Measurements from ENCODE around the gene CSMD2. TPM values are rescaled to one million over a fixed set of nuclear protein-coding genes. Genes with fewer than 3 reads are reported as not detected.

Gene CSMD2
- total RNA-seq, 1 experiment from 2014 or later, result 0.03 TPM

DNA sequence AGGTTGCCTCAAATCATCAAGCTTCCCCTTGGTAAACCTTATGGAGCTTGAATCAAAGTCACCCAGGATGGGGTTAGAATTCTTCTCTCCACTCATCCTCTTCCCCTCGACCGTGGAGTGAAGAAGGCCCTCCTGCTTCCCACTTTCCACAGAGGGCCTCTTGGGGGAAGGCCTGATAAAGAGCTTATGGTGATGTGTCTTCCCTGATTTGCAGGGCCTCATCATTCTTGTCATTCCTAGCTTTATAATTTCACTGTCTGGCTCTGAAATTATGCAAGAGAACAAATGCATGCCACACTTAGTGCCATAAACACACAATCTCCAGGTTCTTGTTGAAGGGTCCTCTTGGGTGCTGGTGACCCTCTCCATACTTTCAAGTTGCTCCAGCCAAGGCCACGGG is 199.9 kb downstream of the CSMD2 start:
- in situ Hi-C loops (cut with HindIII; ENCODE audit: low pct_unique_long_range_greater_than_20kb, low sequenced_read_pairs), result no loop called here
- no peak for DNase-seq (ENCODE audit: low read depth, low spot score)

- in situ Hi-C loops (cut with HindIII; ENCODE audit: low pct_unique_long_range_greater_than_20kb, low sequenced_read_pairs), result no loop called here
- DNase-seq (ENCODE audit: low read depth, low spot score), result no peak
Observed at GRCh38 chr1:33962061-33962460, 203.0 kb downstream of the CSMD2 start.

DNA sequence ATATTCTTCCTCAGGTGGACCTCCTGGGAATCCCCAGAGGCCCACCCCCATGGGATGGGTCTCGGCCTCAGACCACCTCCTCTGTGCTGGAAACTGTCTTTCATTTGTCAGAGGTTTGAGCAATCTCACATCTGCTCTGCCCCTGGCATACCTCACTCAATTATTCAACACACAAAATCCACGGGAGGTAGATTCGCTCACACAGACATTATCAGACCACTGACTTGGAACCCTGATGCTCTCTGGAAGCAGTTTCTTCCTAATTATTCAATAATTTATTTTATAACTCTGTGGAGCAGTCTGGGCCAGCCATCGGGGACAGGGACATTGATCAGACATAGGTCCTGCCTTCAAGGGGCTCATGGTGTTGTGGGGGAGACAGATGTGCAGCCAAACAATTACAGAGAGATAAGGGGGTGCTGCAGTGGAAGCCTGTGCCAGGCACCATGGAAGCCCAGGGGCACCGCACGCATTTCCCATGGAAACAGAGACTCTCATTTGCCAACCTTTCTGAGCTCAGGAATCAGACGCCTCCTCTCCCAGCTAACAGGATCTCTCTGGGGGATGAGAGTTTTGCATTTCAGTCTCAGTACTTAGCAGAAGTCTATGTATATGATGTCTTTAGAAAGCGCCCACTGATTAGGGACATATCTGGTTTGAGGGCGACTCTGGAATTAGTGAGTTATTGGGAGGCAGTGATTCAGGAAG is 204.7 kb downstream of the CSMD2 start:
- in situ Hi-C loops (cut with HindIII; ENCODE audit: low pct_unique_long_range_greater_than_20kb, low sequenced_read_pairs), result no loop called here
- no peak for DNase-seq (ENCODE audit: low read depth, low spot score)

GRCh38 chr1:33957854-33958253 is 207.2 kb downstream of the CSMD2 start:
- no peak for DNase-seq (ENCODE audit: low read depth, low spot score)
- in situ Hi-C loops (cut with HindIII; ENCODE audit: low pct_unique_long_range_greater_than_20kb, low sequenced_read_pairs), result no loop called here

DNA sequence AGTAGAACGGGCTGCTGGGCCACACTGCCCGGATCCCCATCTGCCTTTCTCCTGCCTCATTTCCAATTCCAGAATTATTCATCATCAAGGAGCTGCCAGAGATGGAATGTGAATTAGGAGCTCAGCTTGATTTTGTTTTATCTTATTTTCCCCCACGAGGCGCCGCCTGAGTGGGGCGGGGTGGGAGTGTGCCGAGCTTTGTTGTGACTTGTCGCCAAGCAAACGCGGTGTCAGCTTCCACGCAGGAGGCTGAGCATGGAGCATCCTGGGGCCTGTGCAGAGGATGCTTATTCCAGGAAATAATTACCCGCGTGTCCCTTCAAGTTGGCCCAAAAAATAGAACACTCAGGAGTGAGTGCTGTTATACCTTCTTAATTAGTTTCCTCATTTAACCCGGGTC is 209.9 kb downstream of the CSMD2 start:
- in situ Hi-C loops (cut with HindIII; ENCODE audit: low pct_unique_long_range_greater_than_20kb, low sequenced_read_pairs), result no loop called here

DNA sequence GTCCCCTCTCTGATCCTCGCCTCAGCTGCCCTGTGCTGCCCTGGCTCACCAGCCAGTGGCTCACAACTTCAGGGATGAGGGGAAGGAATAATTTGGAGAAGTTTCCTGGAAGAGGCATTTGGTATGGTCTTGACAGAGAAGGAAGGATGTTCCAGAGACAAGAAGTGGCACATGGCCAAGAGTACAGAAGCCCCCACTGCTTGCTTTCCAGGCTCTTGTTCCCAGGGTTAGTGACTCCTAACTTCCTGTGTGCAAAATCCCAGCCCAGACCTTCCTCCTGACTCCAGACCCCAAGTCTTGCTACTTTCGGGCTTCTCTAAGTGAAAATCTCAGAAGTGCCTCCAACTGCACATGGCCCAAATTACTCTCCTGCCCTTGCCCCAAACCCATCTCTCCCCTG is 215.5 kb downstream of the CSMD2 start:
- DNase-seq (ENCODE audit: low read depth, low spot score), result no peak
- in situ Hi-C loops (cut with HindIII; ENCODE audit: low pct_unique_long_range_greater_than_20kb, low sequenced_read_pairs), result no loop called here

More for the DNA sequence above, 209.9 kb downstream of the CSMD2 start:
- DNase-seq (ENCODE audit: low read depth, low spot score), result no peak

DNA sequence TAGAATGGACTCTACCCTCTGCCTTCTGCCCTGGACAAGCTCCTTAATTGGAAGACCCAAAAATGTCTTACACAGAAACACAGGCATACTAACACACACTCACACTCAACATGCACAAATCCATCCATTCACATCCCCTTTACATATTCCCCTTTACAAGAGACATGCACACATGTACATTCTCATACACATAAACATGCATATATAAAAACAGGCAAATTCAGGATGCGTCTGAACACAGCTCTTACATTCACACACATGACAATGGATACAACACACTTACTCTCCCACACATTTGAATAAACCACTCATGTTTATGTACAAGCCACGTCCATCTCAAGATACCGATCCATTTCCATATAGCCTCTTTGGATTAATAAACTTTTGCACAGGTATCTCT is 216.7 kb downstream of the CSMD2 start:
- in situ Hi-C loops (cut with HindIII; ENCODE audit: low pct_unique_long_range_greater_than_20kb, low sequenced_read_pairs), result no loop called here
- DNase-seq (ENCODE audit: low read depth, low spot score), result no peak

- in situ Hi-C loops (cut with HindIII; ENCODE audit: low pct_unique_long_range_greater_than_20kb, low sequenced_read_pairs), result no loop called here
- no peak for DNase-seq (ENCODE audit: low read depth, low spot score)
Observed at GRCh38 chr1:33946836-33947235, 218.2 kb downstream of the CSMD2 start.

DNA sequence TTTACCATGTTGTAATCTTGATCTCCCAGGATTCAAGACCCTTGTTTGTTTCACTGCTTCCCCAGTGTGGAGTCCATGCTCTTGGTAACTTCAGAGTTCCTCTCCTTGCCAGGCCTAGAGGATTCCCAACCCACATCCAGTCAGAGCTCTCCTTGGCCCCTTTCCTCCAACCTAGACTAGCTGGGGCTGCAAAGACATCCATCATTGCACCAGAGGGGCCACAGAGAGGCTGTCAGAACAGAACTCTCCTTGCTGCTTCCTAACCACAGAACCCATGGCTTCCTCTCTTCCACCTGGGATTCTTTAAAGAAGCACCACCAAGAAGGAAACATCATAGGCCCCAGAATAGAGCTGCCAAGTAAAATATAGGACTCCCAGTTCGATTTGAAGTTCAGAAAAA is 220.2 kb downstream of the CSMD2 start:
- in situ Hi-C loops (cut with HindIII; ENCODE audit: low pct_unique_long_range_greater_than_20kb, low sequenced_read_pairs), result no loop called here

DNA sequence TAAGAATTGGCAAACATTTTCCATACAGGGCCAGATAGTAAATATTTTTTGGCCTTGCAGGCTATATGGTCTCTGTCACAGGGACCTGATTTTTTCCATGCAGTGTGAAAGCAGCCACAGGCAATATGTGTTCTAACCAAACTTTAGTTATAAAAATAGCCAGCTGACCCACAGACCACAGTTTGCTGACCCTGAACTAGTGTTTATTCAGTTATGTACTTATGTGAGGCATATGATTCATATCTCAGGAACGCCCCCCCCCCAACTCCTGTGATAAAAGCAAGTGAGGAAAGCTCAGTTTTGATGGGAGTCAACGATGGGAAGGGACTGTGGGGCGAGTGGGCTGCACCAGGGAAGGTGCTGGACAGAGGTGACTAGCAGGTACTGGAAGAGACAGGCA is 221.1 kb downstream of the CSMD2 start:
- in situ Hi-C loops (cut with HindIII; ENCODE audit: low pct_unique_long_range_greater_than_20kb, low sequenced_read_pairs), result no loop called here
- DNase-seq (ENCODE audit: low read depth, low spot score), result no peak

More for the DNA sequence above, 220.2 kb downstream of the CSMD2 start:
- DNase-seq (ENCODE audit: low read depth, low spot score), result no peak

DNA sequence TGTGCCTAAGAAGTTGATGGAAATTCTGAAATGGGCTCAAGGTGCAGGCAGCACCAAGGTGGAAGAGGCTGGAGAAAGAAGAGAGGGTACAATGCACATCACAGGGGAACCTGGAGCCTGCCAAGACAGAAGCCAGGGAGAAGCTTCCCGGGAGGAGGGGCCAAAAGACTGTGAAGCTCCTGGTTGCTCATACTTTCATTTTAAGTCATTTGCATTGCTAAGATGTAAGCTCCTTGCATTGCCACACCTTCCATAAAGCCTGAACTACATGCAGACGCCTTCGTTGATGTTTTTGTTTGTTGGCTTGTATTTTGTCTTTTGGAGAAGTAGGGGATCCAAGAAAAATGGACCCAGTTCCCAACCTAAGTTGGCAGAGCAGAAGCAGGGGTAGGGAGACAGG is 232.2 kb downstream of the CSMD2 start:
- in situ Hi-C loops (cut with HindIII; ENCODE audit: low pct_unique_long_range_greater_than_20kb, low sequenced_read_pairs), result no loop called here
- no peak for DNase-seq (ENCODE audit: low read depth, low spot score)

- in situ Hi-C loops (cut with HindIII; ENCODE audit: low pct_unique_long_range_greater_than_20kb, low sequenced_read_pairs), result no loop called here
- no peak for DNase-seq (ENCODE audit: low read depth, low spot score)
Observed at GRCh38 chr1:33931111-33931475, 233.9 kb downstream of the CSMD2 start.

GRCh38 chr1:33930346-33931110 is 234.5 kb downstream of the CSMD2 start:
- in situ Hi-C loops (cut with HindIII; ENCODE audit: low pct_unique_long_range_greater_than_20kb, low sequenced_read_pairs), result no loop called here
- no peak for DNase-seq (ENCODE audit: low read depth, low spot score)

- in situ Hi-C loops (cut with HindIII; ENCODE audit: low pct_unique_long_range_greater_than_20kb, low sequenced_read_pairs), result no loop called here
- DNase-seq (ENCODE audit: low read depth, low spot score), result no peak
Observed at GRCh38 chr1:33928251-33928650, 236.8 kb downstream of the CSMD2 start.

- in situ Hi-C loops (cut with HindIII; ENCODE audit: low pct_unique_long_range_greater_than_20kb, low sequenced_read_pairs), result no loop called here
Observed at GRCh38 chr1:33927721-33928120, 237.3 kb downstream of the CSMD2 start.

DNA sequence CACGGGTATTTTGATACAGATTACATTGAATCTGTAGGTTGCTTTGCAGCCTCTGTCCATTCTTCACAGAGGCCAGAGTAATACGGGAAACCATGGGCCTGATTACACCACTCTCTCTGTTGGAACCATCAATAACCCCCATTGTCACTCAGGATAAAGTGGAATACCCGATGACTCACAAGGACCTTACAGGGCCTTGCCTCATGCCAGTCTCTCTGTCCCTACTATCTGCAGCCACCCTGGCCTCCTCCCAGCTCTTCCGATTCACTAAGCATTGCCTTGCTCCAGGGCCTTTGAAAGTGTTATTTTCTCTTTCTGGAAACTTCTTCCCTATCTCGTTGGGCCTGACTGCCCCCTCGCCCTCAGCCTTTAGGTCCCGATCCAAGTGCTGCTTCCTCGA is 239.4 kb downstream of the CSMD2 start:
- in situ Hi-C loops (cut with HindIII; ENCODE audit: low pct_unique_long_range_greater_than_20kb, low sequenced_read_pairs), result no loop called here
- DNase-seq (ENCODE audit: low read depth, low spot score), result peak; percentile 88

More at GRCh38 chr1:33927721-33928120, 237.3 kb downstream of the CSMD2 start:
- no peak for DNase-seq (ENCODE audit: low read depth, low spot score)

DNA sequence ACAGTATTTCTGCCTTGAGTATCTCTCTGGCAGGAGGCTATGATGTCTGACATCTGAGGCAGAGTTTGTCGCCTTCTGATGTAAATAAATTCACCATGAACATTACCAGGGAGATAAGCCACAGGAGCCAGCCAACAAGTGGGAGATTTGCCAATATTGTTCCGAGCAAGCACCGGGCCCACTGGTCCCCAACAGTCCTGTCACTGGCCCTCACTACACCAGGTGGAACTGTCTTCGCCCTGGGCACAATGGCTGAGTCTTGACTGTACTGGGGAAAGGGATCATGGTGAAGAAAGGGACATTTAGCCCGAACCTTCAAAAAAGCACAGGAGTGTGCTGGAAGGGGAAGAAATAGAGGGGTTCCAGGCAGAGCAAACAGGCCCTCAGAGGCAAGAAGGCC is 243.7 kb downstream of the CSMD2 start:
- DNase-seq (ENCODE audit: low read depth, low spot score), result no peak
- in situ Hi-C loops (cut with HindIII; ENCODE audit: low pct_unique_long_range_greater_than_20kb, low sequenced_read_pairs), result no loop called here

GRCh38 chr1:33918368-33918767 is 246.7 kb downstream of the CSMD2 start:
- no peak for DNase-seq (ENCODE audit: low read depth, low spot score)

DNA sequence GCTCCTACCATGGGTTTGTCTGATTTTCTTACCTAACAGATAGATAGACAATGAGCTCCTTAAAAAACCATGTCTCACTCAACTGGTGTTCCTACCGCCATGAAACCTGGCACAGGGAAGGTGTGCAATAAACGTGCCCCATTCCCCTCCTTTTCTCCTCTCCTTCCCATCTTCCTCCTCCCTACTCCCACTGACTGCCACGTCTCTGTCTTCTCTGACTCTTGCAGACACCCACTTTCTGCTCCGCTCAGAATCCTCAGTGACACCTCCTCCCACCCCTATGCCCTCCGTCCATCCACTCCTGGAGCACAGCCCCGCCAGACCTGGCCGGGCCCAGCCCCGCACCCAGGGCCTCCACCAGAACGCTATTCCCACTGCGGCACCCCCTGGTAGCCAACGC is 248.2 kb downstream of the CSMD2 start:
- in situ Hi-C loops (cut with HindIII; ENCODE audit: low pct_unique_long_range_greater_than_20kb, low sequenced_read_pairs), result no loop called here
- no peak for DNase-seq (ENCODE audit: low read depth, low spot score)

More at GRCh38 chr1:33918368-33918767, 246.7 kb downstream of the CSMD2 start:
- in situ Hi-C loops (cut with HindIII; ENCODE audit: low pct_unique_long_range_greater_than_20kb, low sequenced_read_pairs), result no loop called here
